ENCODE measurements around the gene HOXD9.

DNA sequence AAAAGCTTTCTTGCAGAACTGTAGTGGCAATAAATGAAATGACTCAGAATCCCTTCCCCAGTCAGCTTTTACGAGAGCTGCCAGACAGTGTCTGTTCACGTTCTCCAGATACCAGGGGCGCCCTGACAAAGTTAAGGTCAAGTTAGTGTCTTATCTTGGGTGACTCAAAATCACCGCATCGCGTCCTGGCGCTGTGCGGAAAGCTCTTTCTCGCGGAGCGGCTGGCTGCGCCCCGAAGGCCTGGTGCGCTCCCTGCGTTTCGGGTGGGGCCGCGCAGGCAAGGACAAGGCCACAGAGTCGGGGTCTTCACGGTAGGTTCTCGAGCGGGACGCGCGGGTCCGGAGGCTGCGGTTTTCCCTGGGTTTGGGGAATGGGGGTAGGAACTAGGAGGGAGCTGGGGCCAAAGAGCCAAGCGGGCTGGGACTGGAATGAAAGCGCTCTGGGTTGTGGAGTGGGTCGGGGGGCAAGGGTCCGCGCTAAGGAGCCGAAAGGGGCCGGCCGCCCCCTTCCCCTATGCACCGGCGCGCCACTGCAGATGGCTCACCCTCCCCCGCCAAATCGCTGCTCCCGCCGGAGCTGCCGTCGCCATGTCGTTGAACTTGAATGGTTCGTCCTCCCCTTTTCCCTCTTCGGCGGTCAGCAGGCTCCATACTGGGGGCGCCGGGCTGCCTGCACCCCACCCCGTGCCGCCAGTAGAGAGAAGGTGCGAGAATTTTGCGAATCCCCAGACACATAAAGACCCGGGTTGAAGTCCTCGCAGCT lies 18.0 kb upstream of the HOXD9 start:
- TF ChIP-seq YY1 (IDR thresholded peaks at IDR 0.05; ENCODE audit: insufficient read depth, insufficient read length) = no peak
- no peak for TF ChIP-seq ZNF274 (IDR thresholded peaks at IDR 0.05; ENCODE audit: low read depth, low read length)
